ENCODE results near the gene TLK1. TPM values are rescaled to one million over a fixed set of nuclear protein-coding genes. Genes with fewer than 3 reads are reported as not detected.

The TLK1 gene
- total and polyA plus RNA-seq, 2 of the 4 experiments (the other 2 are of a cell fraction), result 7.3 to 12.5 TPM

- Histone ChIP-seq H3K27ac (ENCODE audit: insufficient read depth, low read length) (no peak overlapping the region), H3K9me3 (ENCODE audit: control insufficient read depth, insufficient read depth, low read length) (no peaks in the 10 kb centered on the region), H2AFZ (replicated peaks; ENCODE audit: low read length, poor library complexity) (no peak overlapping the region), H3K36me3 (ENCODE audit: control insufficient read depth, insufficient read depth, low read length) (peaks cover 24% of the 10 kb centered on the region), H3K9me1 (ENCODE audit: insufficient read depth, low read length) (no peaks in the 10 kb centered on the region), H3K4me2 (ENCODE audit: low read depth, low read length) (no peak overlapping the region), H3K18ac (ENCODE audit: low read depth, low read length) (no peak overlapping the region), H2BK120ac (ENCODE audit: low read depth, low read length) (no peak overlapping the region), H3K4ac (ENCODE audit: low read depth, low read length) (no peak overlapping the region), H3K23ac (ENCODE audit: low read depth, low read length) (no peak overlapping the region), H4K20me1 (ENCODE audit: insufficient read depth, low read length) (no peaks in the 10 kb centered on the region), H2BK5ac (ENCODE audit: low read depth, low read length, poor library complexity, severe bottlenecking) (no peak overlapping the region), H2BK15ac (ENCODE audit: low read depth, low read length) (no peak overlapping the region), H2AK9ac (replicated peaks; ENCODE audit: low read depth, low read length, poor library complexity) (no peak overlapping the region), H2AK5ac (ENCODE audit: low read depth, low read length) (no peak overlapping the region), H3K14ac (replicated peaks; ENCODE audit: low read depth, low read length) (no peak overlapping the region), H4K8ac (ENCODE audit: low read depth in 2 of 2, low read length in 2 of 2) (no peak overlapping the region), H3K56ac (ENCODE audit: extremely low read depth, insufficient read depth, low read length) (no peak overlapping the region), H2BK20ac (ENCODE audit: low read depth, low read length) (no peak overlapping the region), H3K27me3 (ENCODE audit: control insufficient read depth, insufficient read depth, low read length) (no peaks in the 10 kb centered on the region), H3K9ac (ENCODE audit: low read depth, low read length) (no peak overlapping the region), H4K5ac (ENCODE audit: low read depth, low read length) (no peak overlapping the region), H3K79me1 (ENCODE audit: low read depth in 1 of 2, low read length in 2 of 2) (peaks cover 0 to 15% of the 10 kb centered on the region in 2 experiments; a peak in 3 of 4 replicates), H4K91ac (ENCODE audit: insufficient read depth, low read depth, low read length) (no peak overlapping the region), H3K4me3 (ENCODE audit: insufficient read depth, low read depth, low read length) (no peak overlapping the region), H3K4me1 (ENCODE audit: control insufficient read depth, insufficient read depth, low read length) (peaks cover 2% of the 10 kb centered on the region; the same call in 1 of the 2 replicates)
- WGBS, 2 experiments (ENCODE audit: extremely low coverage in 2 of 2, insufficient read length in 1 of 2), result 100% methylated on average over 1 of the region's 6 CpGs; no CpG with 5 or more reads in 1 of the 2 experiments
- ChIA-PET POLR2A (ENCODE audit: unreplicated experiment) (no interaction called here), CTCF (no interaction called here)
- DNase-seq (no peak), ATAC-seq (ENCODE audit: low read depth) (no peak)
- TF ChIP-seq RFX5 (IDR thresholded peaks at IDR 0.05; ENCODE audit: low read depth, low read length) (no peak), MAFK (IDR thresholded peaks at IDR 0.05; ENCODE audit: low read depth, low read length) (no peak), FOS (IDR thresholded peaks at IDR 0.05; ENCODE audit: low read depth, low read length) (no peak), USF2 (IDR thresholded peaks at IDR 0.05; ENCODE audit: low read depth, low read length) (no peak), CEBPB (IDR thresholded peaks at IDR 0.05; ENCODE audit: low read depth, low read length) (no peak), CHD1 (IDR thresholded peaks at IDR 0.05; ENCODE audit: low read depth, low read length) (no peak), ELK1 (IDR thresholded peaks at IDR 0.05; ENCODE audit: borderline replicate concordance, low read depth, low read length) (no peak), MXI1 (IDR thresholded peaks at IDR 0.05; ENCODE audit: borderline replicate concordance, low read depth, low read length) (no peak), SMC3 (IDR thresholded peaks at IDR 0.05; ENCODE audit: low read depth, low read length) (no peak), MAZ (IDR thresholded peaks at IDR 0.05; ENCODE audit: borderline replicate concordance, low read depth, low read length) (no peak), NFE2L2 (IDR thresholded peaks at IDR 0.05; ENCODE audit: low read depth, low read length) (no peak), CTCF (conservative IDR thresholded peaks at IDR 0.05; ENCODE audit: low read depth, low read length) (no peak), POLR2A (IDR thresholded peaks at IDR 0.05; ENCODE audit: low read depth, low read length) (no peak), RCOR1 (IDR thresholded peaks at IDR 0.05; ENCODE audit: insufficient replicate concordance, low read length) (no peak), BHLHE40 (IDR thresholded peaks at IDR 0.05; ENCODE audit: low read depth, low read length) (no peak), RAD21 (IDR thresholded peaks at IDR 0.05; ENCODE audit: low read length) (no peak)
- BruUV-seq (replicated peaks), result no TSS peak
- dilution Hi-C loops (cut with HindIII; ENCODE audit: low sequenced_read_pairs, unreplicated experiment) (no loop called here), intact Hi-C loops (cut with micrococcal nuclease) (no loop called here), in situ Hi-C loops (cut with MboI; ENCODE audit: low sequenced_read_pairs) (no loop called here)
Observed at GRCh38 chr2:171044416-171044815, 116.3 kb downstream of the TLK1 start.
